NCI-H345 treated with DMSO at 0.1 percent for 48 hours (cell line): ENCODE measurements around the gene RTP2.
"Not testable (repeated sequence)": the region's sequence is repeated elsewhere in the genome, so short reads cannot be mapped to it uniquely, and the experiment has no call there.

Experiments used
- DNase-seq: peaks from one replicate; lab custom pipeline; 2025; ENCODE audit not compliant: unreplicated experiment; lab: John Stamatoyannopoulos, UW

Gene RTP2

GRCh38 chr3:187717572-187717971, 15.2 kb upstream of the RTP2 start:
- DNase-seq, result no peak

DNA sequence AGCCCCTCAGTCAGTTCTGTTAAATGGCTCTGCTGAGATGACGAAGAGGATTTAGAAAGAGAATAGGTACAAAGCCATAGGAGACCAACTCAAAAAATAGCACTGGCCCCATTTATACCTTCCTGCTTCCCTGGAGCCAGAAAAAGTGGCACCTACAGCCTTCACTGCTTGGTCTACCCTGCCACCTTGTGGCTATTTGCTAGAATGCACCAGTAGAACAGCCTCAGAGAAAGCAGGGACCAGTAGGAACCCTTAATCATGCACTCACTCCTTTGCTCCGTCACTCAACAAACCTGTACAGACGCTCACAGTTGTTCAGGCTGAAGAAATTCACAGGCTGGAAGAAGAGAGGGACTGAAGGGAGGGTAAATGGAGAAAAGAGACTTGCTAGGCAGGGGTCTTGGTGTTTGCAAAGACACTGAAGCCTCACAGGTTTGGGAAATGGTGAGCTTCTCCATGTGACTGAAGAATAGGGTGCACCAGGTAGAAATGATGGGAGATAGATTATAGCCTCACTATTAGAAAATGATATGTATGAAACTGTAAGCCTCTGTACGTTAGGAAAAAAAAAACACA, 12.1 kb upstream of the RTP2 start:
- DNase-seq, result peak; percentile 70

DNA sequence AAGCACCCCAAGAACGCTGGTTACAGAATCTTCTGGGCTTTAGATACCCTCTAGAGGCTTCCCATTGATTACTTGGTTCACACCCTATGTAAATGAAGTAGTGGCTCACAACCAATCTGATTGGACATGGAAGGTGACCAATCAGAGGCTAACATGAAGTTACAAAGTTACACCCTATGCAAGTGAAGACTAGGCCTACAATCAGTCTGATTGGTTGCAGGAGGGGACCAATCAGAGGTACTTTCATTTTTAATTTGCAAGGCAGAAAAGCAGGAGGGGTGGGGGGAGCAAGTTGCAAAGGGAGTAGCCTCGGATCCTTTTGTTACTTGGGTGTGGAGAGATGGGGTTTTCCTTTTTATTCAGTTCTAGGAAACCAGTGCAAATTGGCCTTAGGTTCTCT, 11.1 kb upstream of the RTP2 start:
- no peak for DNase-seq

DNA sequence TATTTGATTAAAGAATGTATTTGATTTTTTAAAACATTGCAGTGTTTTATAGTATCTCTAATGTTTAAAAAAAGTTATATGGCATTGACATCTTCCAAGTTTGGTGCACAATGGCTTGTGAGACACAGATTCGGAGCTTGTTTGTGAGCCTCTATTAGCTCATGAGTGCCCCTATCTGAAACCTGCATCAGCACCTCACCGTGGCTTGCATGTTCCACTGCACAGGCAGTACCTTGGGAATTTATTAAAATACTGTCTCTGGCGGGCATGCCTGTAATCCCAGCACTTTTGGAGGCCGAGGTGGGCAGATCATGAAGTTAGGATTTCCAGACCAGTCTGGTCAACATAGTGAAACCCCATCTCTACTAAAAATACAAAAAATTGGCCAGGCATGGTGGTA, 6.8 kb upstream of the RTP2 start:
- no peak for DNase-seq

DNA sequence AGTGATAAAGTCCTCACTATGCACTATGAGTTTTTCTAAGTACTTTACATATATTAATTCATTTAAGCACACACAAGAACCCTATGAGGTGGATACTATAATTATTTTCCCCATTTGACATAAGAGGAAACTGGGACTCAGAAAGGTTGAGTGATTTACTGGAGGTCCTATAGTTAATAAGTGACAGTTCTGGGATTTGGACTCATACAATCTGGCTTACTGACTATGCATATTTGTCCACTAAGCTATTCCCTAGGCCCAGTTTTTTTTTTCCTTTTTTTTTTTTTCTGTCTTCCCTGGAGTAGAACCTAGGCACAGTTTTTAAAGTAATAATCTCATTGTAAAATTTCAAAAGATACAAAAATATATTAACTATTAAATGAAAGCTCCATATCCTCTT, 6.3 kb upstream of the RTP2 start:
- DNase-seq, result no peak

- DNase-seq, result no peak
These were observed 4.6 kb upstream of the RTP2 start for GRCh38 chr3:187706971-187707370.

DNA sequence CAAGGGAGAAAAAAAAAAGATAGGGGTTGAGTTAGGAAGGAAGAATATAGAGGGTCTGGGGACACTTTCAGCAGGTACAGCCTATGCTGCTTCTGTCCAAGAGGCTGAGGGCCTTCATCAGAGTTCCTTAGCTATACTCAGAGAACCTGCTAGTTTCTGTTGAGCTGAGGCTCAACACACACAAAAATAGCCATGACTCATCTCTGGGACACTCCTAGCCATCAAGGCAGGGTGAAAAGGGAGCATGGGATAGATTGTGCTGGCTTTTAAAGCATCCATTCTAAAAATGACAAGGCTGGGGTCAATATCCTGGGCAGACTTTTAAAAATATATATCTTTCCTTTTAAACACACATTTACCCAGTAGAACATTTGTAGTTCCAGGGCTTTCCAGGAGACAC, 2.8 kb upstream of the RTP2 start:
- DNase-seq, result no peak

GRCh38 chr3:187700249-187700648, 2.1 kb downstream of the RTP2 start:
- DNase-seq, result no peak

GRCh38 chr3:187698499-187699399, 3.6 kb downstream of the RTP2 start:
- no peak for DNase-seq

- no peak for DNase-seq
These were observed 6.3 kb downstream of the RTP2 start for GRCh38 chr3:187696021-187696420.

DNA sequence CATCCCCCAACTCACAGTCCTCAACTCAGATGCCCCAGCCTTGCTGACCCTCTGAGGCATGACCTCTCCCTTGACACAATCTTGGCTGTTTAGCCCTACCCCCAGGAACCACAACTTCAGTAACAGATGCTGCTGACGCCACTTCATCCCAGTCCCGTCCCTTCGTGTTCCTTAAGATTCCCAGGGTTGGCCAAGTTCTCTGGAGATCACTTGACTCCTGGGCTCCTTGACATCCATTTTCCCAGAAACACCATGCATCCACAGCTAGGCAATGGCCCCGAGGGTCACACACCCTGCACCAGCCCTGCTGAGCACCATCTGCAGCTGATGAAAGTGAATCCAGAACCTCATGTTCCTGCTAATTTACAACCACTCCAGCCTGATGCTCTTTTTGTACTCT, 6.9 kb downstream of the RTP2 start:
- no peak for DNase-seq

DNA sequence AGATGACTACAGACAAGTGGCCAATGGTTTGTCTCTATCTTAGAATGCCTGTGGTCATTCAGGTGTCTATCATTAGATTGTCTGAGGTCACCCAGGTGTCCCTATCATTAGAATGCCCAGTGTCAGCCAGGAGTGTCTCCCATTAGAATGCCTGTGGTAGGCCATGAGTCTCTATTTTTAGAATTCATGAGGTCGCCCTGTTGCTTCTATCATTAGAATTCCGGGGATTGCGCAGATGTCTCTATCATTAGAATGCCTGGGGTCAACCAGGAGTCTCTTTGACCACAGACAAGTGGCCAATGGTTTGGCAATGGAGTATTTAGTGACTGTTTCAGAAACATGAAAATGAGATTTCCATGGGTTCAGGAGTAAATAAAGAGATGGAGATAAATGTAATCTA, 7.6 kb downstream of the RTP2 start:
- no peak for DNase-seq

GRCh38 chr3:187693431-187693830, 8.9 kb downstream of the RTP2 start:
- DNase-seq, result no peak

- no peak for DNase-seq
These were observed 12.4 kb downstream of the RTP2 start for GRCh38 chr3:187689984-187690383.

DNA sequence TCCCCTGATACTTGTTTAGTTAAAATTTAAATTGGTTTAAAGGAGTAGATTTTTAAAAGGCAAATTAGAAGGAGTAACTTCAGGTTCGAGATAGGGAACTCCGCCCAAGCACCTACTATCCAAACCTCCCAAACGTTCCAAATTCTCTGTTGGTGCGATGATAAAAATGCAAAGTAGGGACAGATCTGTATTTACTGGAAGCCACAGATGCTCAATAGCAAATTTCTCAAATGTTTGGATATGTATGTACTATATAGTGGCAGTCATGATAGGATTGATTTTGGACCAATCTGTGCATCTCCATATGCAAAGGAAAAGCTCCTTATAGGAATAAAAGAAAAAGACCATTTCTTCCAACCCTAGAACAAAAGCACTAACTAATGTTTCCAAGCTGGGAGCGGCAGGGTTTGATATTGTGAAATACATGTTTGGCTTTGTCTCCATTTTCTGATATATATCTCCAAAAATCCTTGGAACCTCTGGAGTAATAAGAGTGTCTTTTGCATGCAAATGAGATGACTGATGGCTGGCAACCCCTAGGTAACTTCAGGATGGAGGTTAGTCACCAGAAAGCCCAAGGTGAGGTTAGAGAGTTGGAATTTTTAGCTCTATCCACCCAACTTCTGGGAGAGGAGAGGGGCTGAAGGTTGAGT, 15.6 kb downstream of the RTP2 start:
- DNase-seq, result no peak

GRCh38 chr3:187685948-187686347, 16.4 kb downstream of the RTP2 start:
- no peak for DNase-seq

DNA sequence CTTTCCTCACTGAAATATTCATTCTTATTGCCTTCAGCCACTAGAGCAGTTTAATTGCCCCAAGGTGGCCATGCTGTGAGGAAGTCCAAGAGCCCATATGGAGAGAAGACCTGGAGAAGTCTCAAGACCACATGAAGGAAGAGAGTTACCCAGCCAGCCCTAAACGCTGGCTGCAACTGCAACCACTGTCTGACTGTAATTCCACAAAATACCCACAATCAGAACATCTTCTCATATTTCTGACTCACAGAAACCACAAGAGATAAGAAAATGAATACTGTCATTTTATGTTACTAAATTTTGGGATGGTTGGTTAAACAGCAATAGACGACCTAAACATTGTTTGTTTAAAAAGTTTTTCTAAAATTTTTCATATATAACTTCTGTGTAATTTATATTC, 17.5 kb downstream of the RTP2 start:
- no peak for DNase-seq

- no peak for DNase-seq
These were observed 17.9 kb downstream of the RTP2 start for GRCh38 chr3:187684444-187684843.

DNA sequence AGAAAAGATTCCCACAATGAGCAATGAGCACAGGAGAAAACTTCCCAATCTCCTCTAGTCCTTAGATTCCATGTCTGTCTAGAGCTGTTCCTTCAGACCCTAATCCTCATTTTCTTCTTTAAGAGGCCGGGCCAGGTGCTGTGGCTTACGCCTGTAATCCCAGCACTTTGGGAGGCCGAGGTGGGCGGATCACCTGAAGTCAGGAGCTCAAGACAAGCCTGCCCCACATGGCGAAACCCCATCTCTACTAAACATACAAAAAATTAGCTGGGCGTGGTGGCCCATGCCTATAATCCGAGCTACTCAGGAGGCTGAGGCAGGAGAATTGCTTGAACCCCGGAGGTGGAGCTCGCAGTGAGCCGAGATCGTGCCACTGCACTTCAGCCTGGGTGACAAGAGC, 20.6 kb downstream of the RTP2 start:
- not testable (repeated sequence) for DNase-seq

GRCh38 chr3:187679638-187680396, 22.5 kb downstream of the RTP2 start:
- DNase-seq, result peak; percentile 67

DNA sequence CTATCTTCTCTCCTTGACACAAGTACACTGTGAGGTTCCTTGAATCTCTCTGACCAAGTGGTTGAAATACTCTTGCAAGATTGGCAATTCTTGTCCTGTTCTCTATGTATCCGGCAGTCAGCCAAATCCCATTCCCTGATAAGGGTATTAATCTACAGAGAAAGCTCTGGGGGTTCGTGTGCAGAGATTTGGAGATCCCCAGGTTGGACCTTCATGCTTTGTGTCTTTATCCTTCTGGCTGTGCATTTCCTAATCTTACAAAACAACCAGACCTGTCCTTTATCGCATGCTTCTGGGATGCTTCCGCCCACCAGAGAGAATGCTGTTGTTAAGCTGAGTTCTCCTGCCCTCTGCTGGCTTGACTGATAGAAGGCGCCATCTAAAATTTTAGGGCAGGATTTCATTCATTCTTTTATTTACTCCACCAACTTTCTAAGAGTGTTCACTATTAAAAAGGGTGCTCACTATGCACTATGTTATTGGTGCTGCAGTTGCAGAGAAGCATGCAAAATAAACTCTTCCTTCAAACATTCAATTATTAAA, 23.6 kb downstream of the RTP2 start:
- DNase-seq, result peak; percentile 68
